HFFc6 (cell line): ENCODE data around the gene ERICH6B. TPM values are rescaled to one million over a fixed set of nuclear protein-coding genes. Genes with fewer than 3 reads are reported as not detected.

Experiments used
- DNase-seq: peaks from one replicate; pipeline ENCODE4 v3.0.0-alpha.2; 2018
- H3K27ac Mint-ChIP-seq: 2 replicates; pipeline ENCODE4 v1.8.0; 2020; ENCODE audit warnings: mild to moderate bottlenecking, mixed read lengths
- H3K27me3 Mint-ChIP-seq: 2 replicates; pipeline ENCODE4 v1.8.0; 2021; ENCODE audit warnings: mild to moderate bottlenecking, moderate library complexity, mixed read lengths; ENCODE audit not compliant: insufficient read depth
- H3K36me3 Mint-ChIP-seq: 2 replicates; pipeline ENCODE4 v1.8.0; 2021; ENCODE audit warnings: low read depth, mixed read lengths
- H3K4me1 Mint-ChIP-seq: 2 replicates; pipeline ENCODE4 v1.8.0; 2020; ENCODE audit warnings: low read depth, mixed read lengths
- H3K4me3 Mint-ChIP-seq: 2 replicates; pipeline ENCODE4 v1.8.0; 2020; ENCODE audit warnings: mild to moderate bottlenecking, moderate library complexity, mixed read lengths
- H3K9me3 Mint-ChIP-seq: 2 replicates; pipeline ENCODE4 v1.8.0; 2020; ENCODE audit warnings: mild to moderate bottlenecking, mixed read lengths
- CTCF ChIP-seq: fragments of 200-600 bp; sonication (generic); IDR thresholded peaks from 2 replicates; pipeline ENCODE4 v1.5.0; 2021; ENCODE audit warnings: antibody characterized with exemption, mild to moderate bottlenecking
- total RNA-seq, 6 experiments: library from RNA; stranded (reverse); fragmentation: NEBNext Ultra II Directional; extraction: Animal tissue kit (Norgen Biotek cat#: 25700); gene quantifications; 2 replicates in 1 of 6; 3 replicates in 5 of 6; pipeline ENCODE4 v1.2.3, GENCODE V29; 2021

Gene ERICH6B
- total RNA-seq, 6 experiments from 2014 or later: not detected

GRCh38 chr13:45604892-45605291 is 10.6 kb downstream of the ERICH6B start:
- Mint-ChIP-seq H3K4me1 (no peaks in the 10 kb centered on the region), H3K27ac (no peak overlapping the region), H3K9me3 (no peaks in the 10 kb centered on the region), H3K27me3 (peaks cover 24% of the 10 kb centered on the region), H3K36me3 (no peaks in the 10 kb centered on the region), H3K4me3 (no peak overlapping the region)
- no peak for DNase-seq
- TF ChIP-seq CTCF: no peak

- TF ChIP-seq CTCF: no peak
- H3K27me3 Mint-ChIP-seq: peaks cover 23% of the 10 kb centered on the region
- no peak overlapping the region for H3K4me3 Mint-ChIP-seq
- no peaks in the 10 kb centered on the region for H3K9me3 Mint-ChIP-seq
- no peak overlapping the region for H3K27ac Mint-ChIP-seq
- H3K36me3 Mint-ChIP-seq: no peaks in the 10 kb centered on the region
- no peaks in the 10 kb centered on the region for H3K4me1 Mint-ChIP-seq
- no peak for DNase-seq
Measured at GRCh38 chr13:45603338-45603737, 12.2 kb downstream of the ERICH6B start.

- H3K9me3 Mint-ChIP-seq: no peaks in the 10 kb centered on the region
- no peak for DNase-seq
- no peak overlapping the region for H3K4me3 Mint-ChIP-seq
- H3K4me1 Mint-ChIP-seq: no peaks in the 10 kb centered on the region
- no peak for TF ChIP-seq CTCF
- H3K27me3 Mint-ChIP-seq: peaks cover 23% of the 10 kb centered on the region
- H3K36me3 Mint-ChIP-seq: no peaks in the 10 kb centered on the region
- H3K27ac Mint-ChIP-seq: no peak overlapping the region
Measured at GRCh38 chr13:45602183-45603170, 13.1 kb downstream of the ERICH6B start.

GRCh38 chr13:45601680-45602079 is 13.9 kb downstream of the ERICH6B start:
- H3K9me3 Mint-ChIP-seq: no peaks in the 10 kb centered on the region
- no peak for DNase-seq
- peaks cover 23% of the 10 kb centered on the region for H3K27me3 Mint-ChIP-seq
- H3K36me3 Mint-ChIP-seq: no peaks in the 10 kb centered on the region
- no peaks in the 10 kb centered on the region for H3K4me1 Mint-ChIP-seq
- TF ChIP-seq CTCF: no peak
- no peak overlapping the region for H3K27ac Mint-ChIP-seq
- H3K4me3 Mint-ChIP-seq: no peak overlapping the region

- Mint-ChIP-seq H3K27me3 (peaks cover 17% of the 10 kb centered on the region), H3K4me1 (no peaks in the 10 kb centered on the region), H3K9me3 (no peaks in the 10 kb centered on the region), H3K36me3 (no peaks in the 10 kb centered on the region), H3K27ac (no peak overlapping the region), H3K4me3 (no peak overlapping the region)
- no peak for TF ChIP-seq CTCF
- no peak for DNase-seq
Measured at GRCh38 chr13:45598597-45598996, 16.9 kb downstream of the ERICH6B start.
